HFFc6 (cell line): Measurements from ENCODE around the gene TXNRD2. TPM values are rescaled to one million over a fixed set of nuclear protein-coding genes. Genes with fewer than 3 reads are reported as not detected.

Source experiments
- DNase-seq: peaks from one replicate; pipeline ENCODE4 v3.0.0-alpha.2; 2018
- H3K27ac Mint-ChIP-seq: 2 replicates; pipeline ENCODE4 v1.8.0; 2020; ENCODE audit warnings: mild to moderate bottlenecking, mixed read lengths
- H3K27me3 Mint-ChIP-seq: 2 replicates; pipeline ENCODE4 v1.8.0; 2021; ENCODE audit warnings: mild to moderate bottlenecking, moderate library complexity, mixed read lengths; ENCODE audit not compliant: insufficient read depth
- H3K36me3 Mint-ChIP-seq: 2 replicates; pipeline ENCODE4 v1.8.0; 2021; ENCODE audit warnings: low read depth, mixed read lengths
- H3K4me1 Mint-ChIP-seq: 2 replicates; pipeline ENCODE4 v1.8.0; 2020; ENCODE audit warnings: low read depth, mixed read lengths
- H3K4me3 Mint-ChIP-seq: 2 replicates; pipeline ENCODE4 v1.8.0; 2020; ENCODE audit warnings: mild to moderate bottlenecking, moderate library complexity, mixed read lengths
- H3K9me3 Mint-ChIP-seq: 2 replicates; pipeline ENCODE4 v1.8.0; 2020; ENCODE audit warnings: mild to moderate bottlenecking, mixed read lengths
- CTCF ChIP-seq: fragments of 200-600 bp; sonication (generic); IDR thresholded peaks from 2 replicates; pipeline ENCODE4 v1.5.0; 2021; ENCODE audit warnings: antibody characterized with exemption, mild to moderate bottlenecking
- total RNA-seq, 6 experiments: library from RNA; stranded (reverse); fragmentation: NEBNext Ultra II Directional; extraction: Animal tissue kit (Norgen Biotek cat#: 25700); gene quantifications; 2 replicates in 1 of 6; 3 replicates in 5 of 6; pipeline ENCODE4 v1.2.3, GENCODE V29; 2021

TXNRD2 gene
- total RNA-seq, 6 experiments from 2014 or later = 24.8 to 30.6 (median 28.3) TPM

- Mint-ChIP-seq H3K9me3 (no peaks in the 10 kb centered on the region), H3K27me3 (no peaks in the 10 kb centered on the region; the same call in 1 of the 2 replicates), H3K27ac (no peak overlapping the region), H3K4me1 (no peaks in the 10 kb centered on the region), H3K4me3 (no peak overlapping the region), H3K36me3 (no peaks in the 10 kb centered on the region)
- DNase-seq = no peak
- TF ChIP-seq CTCF = no peak
Observed at GRCh38 chr22:19871023-19871844, 70.4 kb downstream of the TXNRD2 start.

- H3K4me1 Mint-ChIP-seq = no peaks in the 10 kb centered on the region
- H3K27ac Mint-ChIP-seq = no peak overlapping the region
- H3K4me3 Mint-ChIP-seq = no peak overlapping the region
- no peak for DNase-seq
- H3K27me3 Mint-ChIP-seq = no peaks in the 10 kb centered on the region; the same call in 1 of the 2 replicates
- H3K36me3 Mint-ChIP-seq = no peaks in the 10 kb centered on the region
- H3K9me3 Mint-ChIP-seq = no peaks in the 10 kb centered on the region
- TF ChIP-seq CTCF = no peak
Observed at GRCh38 chr22:19870153-19871022, 71.2 kb downstream of the TXNRD2 start.

GRCh38 chr22:19869497-19870152, 72.0 kb downstream of the TXNRD2 start:
- no peak for TF ChIP-seq CTCF
- Mint-ChIP-seq H3K27me3 (no peaks in the 10 kb centered on the region; the same call in 1 of the 2 replicates), H3K4me3 (no peak overlapping the region), H3K27ac (no peak overlapping the region), H3K36me3 (no peaks in the 10 kb centered on the region), H3K4me1 (peaks cover 2% of the 10 kb centered on the region), H3K9me3 (no peaks in the 10 kb centered on the region)
- no peak for DNase-seq

GRCh38 chr22:19868773-19869471, 72.7 kb downstream of the TXNRD2 start:
- H3K27ac Mint-ChIP-seq = no peak overlapping the region
- TF ChIP-seq CTCF = no peak
- H3K27me3 Mint-ChIP-seq = no peaks in the 10 kb centered on the region; the same call in 1 of the 2 replicates
- no peaks in the 10 kb centered on the region for H3K9me3 Mint-ChIP-seq
- H3K36me3 Mint-ChIP-seq = no peaks in the 10 kb centered on the region
- no peak overlapping the region for H3K4me3 Mint-ChIP-seq
- DNase-seq = no peak
- H3K4me1 Mint-ChIP-seq = peaks cover 7% of the 10 kb centered on the region

GRCh38 chr22:19868333-19868732, 73.3 kb downstream of the TXNRD2 start:
- H3K4me3 Mint-ChIP-seq = no peak overlapping the region
- no peaks in the 10 kb centered on the region; the same call in 1 of the 2 replicates for H3K27me3 Mint-ChIP-seq
- no peaks in the 10 kb centered on the region for H3K36me3 Mint-ChIP-seq
- H3K27ac Mint-ChIP-seq = no peak overlapping the region
- TF ChIP-seq CTCF = peak; percentile 23; the same call in 1 of the 2 replicates
- DNase-seq = no peak
- peaks cover 7% of the 10 kb centered on the region for H3K4me1 Mint-ChIP-seq
- H3K9me3 Mint-ChIP-seq = no peaks in the 10 kb centered on the region
